Right lobe of liver (tissue), 6 donors: ENCODE data around the gene DCPS. TPM values are rescaled to one million over a fixed set of nuclear protein-coding genes. Genes with fewer than 3 reads are reported as not detected.

ENCODE experiments used
- ATAC-seq, 4 donors: fragments of 200-7000 bp; cut with Tn5 transposase; one replicate each; pipeline ENCODE4 v1.9.1; 2020; ENCODE audit warnings: mild to moderate bottlenecking in 4 of 4, moderate library complexity in 4 of 4
- DNase-seq, 3 donors: peaks; one replicate each; pipeline ENCODE4 v3.0.0-alpha.2; 2020
- H3K27ac ChIP-seq, 3 donors: fragments of 200-600 bp; one replicate each; pipeline ENCODE4 v1.8.0; 2022
- H3K27me3 ChIP-seq, 2 donors: fragments of 200-600 bp; one replicate each; pipeline ENCODE4 v1.8.0; 2022
- H3K36me3 ChIP-seq, 4 donors: fragments of 200-600 bp; sonication (generic) in 1 of 4; one replicate each; pipeline versions ENCODE4 v1.5.1 to v1.8.0; 2017 to 2022; ENCODE audit warnings: control low read depth in 1 of 4
- H3K4me1 ChIP-seq, 4 donors: fragments of 200-600 bp; sonication (generic) in 1 of 4; one replicate each; pipeline versions ENCODE4 v1.5.1 to v1.8.0; 2017 to 2022; ENCODE audit warnings: control low read depth in 1 of 4
- H3K4me3 ChIP-seq, 3 donors: fragments of 200-600 bp; one replicate each; pipeline ENCODE4 v1.8.0; 2022
- H3K9me3 ChIP-seq, 4 donors: fragments of 200-600 bp; sonication (generic) in 1 of 4; one replicate each; pipeline versions ENCODE4 v1.5.1 to v1.8.0; 2017 to 2022; ENCODE audit warnings: control low read depth in 1 of 4
- CTCF ChIP-seq, 4 donors: fragments of 200-600 bp in 3 of 4; fragments of 450-650 bp in 1 of 4; IDR thresholded peaks; one replicate each; pipeline versions ENCODE4 v1.5.1 to v1.8.0; 2016 to 2022; ENCODE audit warnings: antibody characterized with exemption in 4 of 4, mild to moderate bottlenecking in 2 of 4
- POLR2A ChIP-seq: fragments of 450-650 bp; IDR thresholded peaks from one replicate; pipeline ENCODE4 v1.6.1; 2017; ENCODE audit warnings: antibody characterized with exemption, mild to moderate bottlenecking
- WGBS: methylation state at CpG from one replicate; pipeline ENCODE4 v1.1.6; 2018; ENCODE audit warnings: low coverage, low lambda C conversion rate; ENCODE audit not compliant: insufficient coverage; ENCODE audit errors: missing lambda C conversion rate; 5-methylcytosine and 5-hydroxymethylcytosine counted together
- intact Hi-C, 2 donors: fragments of 100-400 bp; cut with DNase I; formaldehyde crosslinking; loops; one replicate each; pipeline versions ENCODE4 v1.11.2 to v1.14.1; 2022
- total RNA-seq, 6 experiments: library from RNA; depleted of rRNA in 2 of 6; stranded (reverse); fragments of >200 nt in 2 of 6; fragmentation: NEBNext Ultra II Directional in 3 of 6; extraction: Animal tissue kit (Norgen Biotek cat#: 25700) in 3 of 6; gene quantifications; one replicate each; pipeline versions ENCODE4 v1.1.0 to v1.2.4, GENCODE V29; 2016 to 2023
- donor health status: DM: no; HTN: yes; CAD: no.
- donor health status: DM: no; HTN: no; CAD: no.
- donor health status: DM: no; HTN: no; CAD: no.
- donor health status: DM: no; HTN: yes; CAD: no.
- donor health status: DM: no; HTN: yes; CAD: no.

Gene DCPS
- total RNA-seq, 6 experiments from 2014 or later = 12.6 to 65.2 (median 21.9) TPM

GRCh38 chr11:126357969-126358762 lies 54.3 kb downstream of the DCPS start:
- TF ChIP-seq POLR2A (no peak), CTCF (IDR thresholded peaks at IDR 0.05) (no peak)
- ATAC-seq (no peak), DNase-seq (peak in 1 of 3 donors; percentile 51)
- no peaks in the 10 kb centered on the region for H3K9me3 ChIP-seq
- intact Hi-C loops = no loop called here
- H3K4me1 ChIP-seq = peaks cover 0 to 28% (median 5%) of the 10 kb centered on the region in 4 donors
- H3K27ac ChIP-seq = peak overlapping the region; percentile 7 to 90 (median 78)
- H3K36me3 ChIP-seq = no peaks in the 10 kb centered on the region
- no peaks in the 10 kb centered on the region for H3K27me3 ChIP-seq
- 60% methylated on average over 10 of the region's 18 CpGs for WGBS
- peak overlapping the region in 2 of 3 donors; percentile 59 to 61 for H3K4me3 ChIP-seq

DNA sequence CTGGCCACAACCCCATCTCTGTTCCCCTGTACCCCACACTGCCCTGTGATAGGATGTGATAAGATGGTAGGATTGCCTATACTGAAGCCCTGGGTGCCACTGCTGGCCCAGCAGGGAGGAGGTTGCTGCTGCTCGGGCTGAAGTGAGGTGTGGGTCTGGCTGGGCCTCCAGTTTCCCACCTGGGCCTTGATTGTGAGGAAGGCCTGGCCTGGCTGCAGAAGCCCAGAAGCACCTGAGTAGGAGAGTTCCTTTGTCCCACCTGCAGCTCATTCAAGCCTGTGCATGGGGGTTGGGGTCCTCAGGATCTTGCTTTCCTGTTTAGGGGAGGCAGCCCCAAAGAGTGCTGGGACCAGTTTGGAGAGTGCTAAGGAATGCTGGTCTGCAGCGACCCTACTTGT lies 54.9 kb downstream of the DCPS start:
- H3K36me3 ChIP-seq = no peaks in the 10 kb centered on the region
- 100% methylated on average over 1 of the region's 2 CpGs for WGBS
- DNase-seq = peak in 1 of 3 donors; percentile 29
- intact Hi-C loops = no loop called here
- H3K4me1 ChIP-seq = peaks cover 0 to 28% (median 5%) of the 10 kb centered on the region in 4 donors
- H3K27me3 ChIP-seq = no peaks in the 10 kb centered on the region
- H3K27ac ChIP-seq = no peak overlapping the region
- no peaks in the 10 kb centered on the region for H3K9me3 ChIP-seq
- ATAC-seq = no peak
- no peak overlapping the region for H3K4me3 ChIP-seq
- TF ChIP-seq POLR2A (no peak), CTCF (IDR thresholded peaks at IDR 0.05) (no peak)

- Histone ChIP-seq H3K4me1 (peaks cover 0 to 28% (median 5%) of the 10 kb centered on the region in 4 donors), H3K36me3 (no peaks in the 10 kb centered on the region), H3K9me3 (no peaks in the 10 kb centered on the region), H3K27ac (no peak overlapping the region), H3K27me3 (no peaks in the 10 kb centered on the region), H3K4me3 (no peak overlapping the region)
- DNase-seq (peak in 2 of 3 donors; percentile 50 to 57), ATAC-seq (no peak)
- no peak for TF ChIP-seq POLR2A
- intact Hi-C loops = no loop called here
- 62% methylated on average over 5 of the region's 16 CpGs for WGBS
Observed at GRCh38 chr11:126359431-126360048, 55.7 kb downstream of the DCPS start.

GRCh38 chr11:126360049-126360446 lies 56.2 kb downstream of the DCPS start:
- TF ChIP-seq CTCF (IDR thresholded peaks at IDR 0.05) (no peak), POLR2A (no peak)
- no peaks in the 10 kb centered on the region for H3K9me3 ChIP-seq
- ATAC-seq = no peak
- no peak overlapping the region for H3K4me3 ChIP-seq
- intact Hi-C loops = no loop called here
- H3K27me3 ChIP-seq = no peaks in the 10 kb centered on the region
- 93% methylated on average over 5 of the region's 8 CpGs for WGBS
- no peak overlapping the region for H3K27ac ChIP-seq
- DNase-seq = no peak
- H3K36me3 ChIP-seq = no peaks in the 10 kb centered on the region
- H3K4me1 ChIP-seq = peaks cover 0 to 26% (median 5%) of the 10 kb centered on the region in 4 donors

DNA sequence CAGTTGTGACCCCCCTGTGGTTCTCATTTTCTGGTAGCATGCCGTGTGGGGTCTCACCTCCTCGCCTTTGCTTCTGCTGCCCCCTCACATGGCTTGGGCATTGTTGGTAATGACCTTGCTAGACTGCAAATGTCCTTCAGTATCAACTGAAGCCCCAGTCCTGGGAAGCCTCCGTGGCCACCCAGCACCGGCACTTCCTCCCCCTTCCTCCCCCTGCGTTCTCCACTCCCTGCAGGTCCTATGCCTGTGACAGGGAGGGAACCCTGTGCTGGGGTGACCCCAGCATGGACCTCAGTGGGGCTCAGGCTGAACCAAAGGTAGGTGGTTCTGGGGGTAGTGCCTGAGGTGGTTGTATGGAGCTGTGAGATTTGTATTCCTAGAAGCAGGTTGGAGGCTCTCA lies 57.5 kb downstream of the DCPS start:
- intact Hi-C loops = no loop called here
- DNase-seq = peak in 1 of 3 donors; percentile 35
- WGBS = 71% methylated on average over 4 of the region's 5 CpGs
- ATAC-seq = no peak
- H3K4me1 ChIP-seq = peaks cover 0 to 27% (median 5%) of the 10 kb centered on the region in 4 donors
- H3K4me3 ChIP-seq = no peak overlapping the region
- no peaks in the 10 kb centered on the region for H3K9me3 ChIP-seq
- TF ChIP-seq CTCF (IDR thresholded peaks at IDR 0.05) = no peak
- H3K36me3 ChIP-seq = no peaks in the 10 kb centered on the region
- H3K27ac ChIP-seq = no peak overlapping the region
- no peaks in the 10 kb centered on the region for H3K27me3 ChIP-seq
